Activated T-helper 2 cell treated with anti-CD3 and anti-CD28 coated beads, Interferon-gamma antibody, Interleukin-2, Interleukin-4, amounts not matched to agents 10 μg/mL and 5 μg/mL and 100 μg/mL, durations not matched to agents 14 hours and 24 hours and 36 hours (primary cell): ENCODE measurements around the gene CETN3. TPM values are rescaled to one million over a fixed set of nuclear protein-coding genes. Genes with fewer than 3 reads are reported as not detected.
"Not testable (repeated sequence)": the region's sequence is repeated elsewhere in the genome, so short reads cannot be mapped to it uniquely, and the experiment has no call there.

Experiments used
- DNase-seq: peaks from one replicate; pipeline ENCODE4 v3.0.0; 2021; ENCODE audit warnings: low spot score
- H3K27ac Mint-ChIP-seq: one replicate; pipeline ENCODE4 v1.8.0; 2021; ENCODE audit warnings: mixed read lengths
- H3K27me3 Mint-ChIP-seq: one replicate; pipeline ENCODE4 v1.8.0; 2021; ENCODE audit warnings: low read depth, mixed read lengths
- H3K36me3 Mint-ChIP-seq: one replicate; pipeline ENCODE4 v1.8.0; 2021; ENCODE audit warnings: low read depth, mixed read lengths
- H3K4me1 Mint-ChIP-seq: one replicate; pipeline ENCODE4 v1.8.0; 2021; ENCODE audit warnings: low read depth, mixed read lengths
- H3K4me3 Mint-ChIP-seq: one replicate; pipeline ENCODE4 v1.8.0; 2021; ENCODE audit warnings: low read depth, mild to moderate bottlenecking, moderate library complexity, mixed read lengths
- H3K9me3 Mint-ChIP-seq: one replicate; pipeline ENCODE4 v1.8.0; 2021; ENCODE audit warnings: mixed read lengths
- intact Hi-C: fragments of 100-400 bp; cut with micrococcal nuclease; formaldehyde crosslinking; loops from one replicate; pipeline ENCODE4 v1.15.1; 2023
- total RNA-seq: library from RNA; stranded (reverse); gene quantifications from 2 replicates; pipeline ENCODE4 v1.2.3, GENCODE V29; 2022

CETN3 gene
- total RNA-seq, 1 donor from 2014 or later: 49.2 TPM

DNA sequence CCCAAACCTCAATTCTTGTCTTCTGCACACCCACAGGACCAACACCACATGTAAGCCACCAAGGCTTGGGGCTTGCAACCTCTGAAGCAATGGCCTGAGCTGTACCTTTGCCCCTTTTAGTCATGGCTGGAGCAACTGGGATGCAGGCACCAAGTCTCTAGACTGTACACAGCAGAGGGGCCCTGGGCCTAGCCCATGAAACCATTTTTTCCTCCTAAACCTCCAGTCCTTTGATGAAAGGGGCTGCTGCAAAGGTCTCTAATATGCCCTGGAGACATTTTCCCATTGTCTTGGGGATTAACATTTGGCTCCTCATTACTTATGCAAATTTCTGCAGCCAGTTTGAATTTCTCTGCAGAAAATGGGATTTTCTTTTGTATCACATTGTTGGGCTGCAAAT is 38.3 kb downstream of the CETN3 start:
- intact Hi-C loops, H3K9me3 Mint-ChIP-seq, H3K4me3 Mint-ChIP-seq, H3K27ac Mint-ChIP-seq, DNase-seq, H3K4me1 Mint-ChIP-seq, H3K36me3 Mint-ChIP-seq: not testable (repeated sequence)
- H3K27me3 Mint-ChIP-seq: peaks cover 11% of the 10 kb centered on the region

DNA sequence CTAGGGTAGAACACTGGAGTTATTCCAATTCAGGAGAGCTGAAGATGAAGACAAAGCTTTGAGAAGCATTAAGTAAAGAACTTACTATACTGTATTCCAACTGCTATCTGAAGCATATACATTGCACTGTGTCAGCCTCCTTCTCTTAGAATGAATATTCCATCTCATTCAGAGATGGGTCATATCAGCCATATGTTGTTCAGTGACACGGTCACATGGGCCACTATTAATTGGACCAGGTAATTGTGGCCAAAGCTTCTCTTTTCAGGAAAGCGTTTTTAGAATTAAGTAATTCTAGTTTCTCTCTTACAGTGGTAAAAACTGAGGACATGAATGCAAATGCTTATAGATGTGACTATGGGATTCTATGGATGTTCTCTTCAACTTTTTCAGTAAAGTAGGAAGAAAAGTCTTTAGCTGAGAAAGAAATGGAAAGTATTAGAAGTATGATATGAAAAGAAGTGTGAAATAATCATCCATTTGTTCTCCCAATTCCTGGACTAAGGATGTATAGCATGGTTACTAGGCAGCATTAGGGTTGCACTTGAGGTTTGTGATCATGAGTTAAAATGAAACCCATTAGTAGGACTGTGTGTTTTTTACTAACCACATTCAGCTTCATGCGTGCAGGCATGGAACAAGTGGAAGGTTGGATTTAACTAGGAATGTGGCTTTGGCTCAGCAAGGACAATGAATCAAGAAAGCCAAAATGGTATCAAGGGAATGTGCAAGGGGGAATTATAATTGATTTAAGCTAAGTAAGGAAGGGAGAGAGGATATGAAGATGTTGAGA is 40.9 kb downstream of the CETN3 start:
- DNase-seq: no peak
- Mint-ChIP-seq H3K27ac (no peak overlapping the region), H3K36me3 (no peaks in the 10 kb centered on the region), H3K4me1 (no peaks in the 10 kb centered on the region), H3K9me3 (peaks cover 6% of the 10 kb centered on the region), H3K27me3 (peaks cover 9% of the 10 kb centered on the region), H3K4me3 (no peak overlapping the region)
- intact Hi-C loops: no loop called here

DNA sequence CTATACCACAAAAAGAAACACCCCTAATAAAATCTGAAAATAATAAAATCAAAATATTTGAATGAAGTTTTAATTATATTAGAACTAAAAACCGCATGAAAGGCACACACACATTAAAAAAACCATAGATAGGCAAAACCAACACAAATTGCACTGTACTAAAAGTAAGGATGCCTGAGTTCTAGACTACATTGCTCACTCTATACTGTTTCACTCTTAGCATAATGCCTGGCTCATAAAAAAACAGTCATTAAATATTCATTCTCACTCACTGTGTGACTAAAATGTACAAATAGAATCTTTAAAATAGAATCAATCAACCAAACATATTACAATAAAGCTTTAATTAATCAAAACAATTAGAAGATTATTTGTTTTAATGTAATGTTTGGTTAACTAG is 41.7 kb downstream of the CETN3 start:
- H3K27me3 Mint-ChIP-seq: peaks cover 9% of the 10 kb centered on the region
- no peak for DNase-seq
- H3K27ac Mint-ChIP-seq: no peak overlapping the region
- peaks cover 6% of the 10 kb centered on the region for H3K9me3 Mint-ChIP-seq
- H3K4me3 Mint-ChIP-seq: no peak overlapping the region
- H3K36me3 Mint-ChIP-seq: no peaks in the 10 kb centered on the region
- no peaks in the 10 kb centered on the region for H3K4me1 Mint-ChIP-seq
- intact Hi-C loops: no loop called here

DNA sequence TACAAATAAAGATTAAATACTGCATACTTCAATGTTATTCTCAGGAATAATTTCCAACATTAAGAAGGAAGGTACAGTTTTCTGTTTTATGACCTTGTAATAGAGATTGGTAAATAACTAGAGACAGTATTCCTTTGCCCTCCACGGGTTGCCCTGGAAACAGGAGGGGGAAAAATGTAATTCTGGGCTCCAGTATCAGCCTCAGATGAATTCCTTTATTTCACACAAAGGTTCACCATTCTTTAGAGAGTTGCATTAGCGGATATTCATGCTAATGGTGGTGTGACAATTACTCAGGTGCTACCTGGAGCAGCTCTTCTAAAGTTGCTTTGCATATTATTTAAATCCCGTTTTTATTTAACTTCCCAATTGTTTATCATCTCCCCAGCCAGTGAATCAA is 42.6 kb downstream of the CETN3 start:
- H3K27me3 Mint-ChIP-seq: peaks cover 8% of the 10 kb centered on the region
- H3K27ac Mint-ChIP-seq: no peak overlapping the region
- no peak for DNase-seq
- no peak overlapping the region for H3K4me3 Mint-ChIP-seq
- peaks cover 5% of the 10 kb centered on the region for H3K9me3 Mint-ChIP-seq
- H3K36me3 Mint-ChIP-seq: no peaks in the 10 kb centered on the region
- intact Hi-C loops: no loop called here
- H3K4me1 Mint-ChIP-seq: no peaks in the 10 kb centered on the region

DNA sequence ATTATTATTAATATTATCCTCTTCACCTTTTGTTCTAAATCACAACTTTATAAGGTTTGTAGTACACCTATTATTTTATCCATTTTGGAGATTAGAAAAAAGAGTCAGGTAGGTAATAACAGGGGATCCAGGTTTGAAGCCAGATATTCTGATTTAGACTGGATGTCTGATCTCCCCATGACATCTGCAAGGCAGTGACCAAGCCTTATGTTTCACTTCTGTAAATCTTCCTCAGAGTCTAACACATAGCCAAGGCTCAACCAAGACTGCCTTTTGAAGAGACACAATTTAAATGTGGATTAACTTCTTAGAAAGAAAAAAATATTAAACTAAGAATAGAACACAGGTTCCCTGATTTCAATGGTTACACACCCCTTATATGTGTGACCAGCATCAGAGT is 44.2 kb downstream of the CETN3 start:
- H3K9me3 Mint-ChIP-seq: no peaks in the 10 kb centered on the region

DNA sequence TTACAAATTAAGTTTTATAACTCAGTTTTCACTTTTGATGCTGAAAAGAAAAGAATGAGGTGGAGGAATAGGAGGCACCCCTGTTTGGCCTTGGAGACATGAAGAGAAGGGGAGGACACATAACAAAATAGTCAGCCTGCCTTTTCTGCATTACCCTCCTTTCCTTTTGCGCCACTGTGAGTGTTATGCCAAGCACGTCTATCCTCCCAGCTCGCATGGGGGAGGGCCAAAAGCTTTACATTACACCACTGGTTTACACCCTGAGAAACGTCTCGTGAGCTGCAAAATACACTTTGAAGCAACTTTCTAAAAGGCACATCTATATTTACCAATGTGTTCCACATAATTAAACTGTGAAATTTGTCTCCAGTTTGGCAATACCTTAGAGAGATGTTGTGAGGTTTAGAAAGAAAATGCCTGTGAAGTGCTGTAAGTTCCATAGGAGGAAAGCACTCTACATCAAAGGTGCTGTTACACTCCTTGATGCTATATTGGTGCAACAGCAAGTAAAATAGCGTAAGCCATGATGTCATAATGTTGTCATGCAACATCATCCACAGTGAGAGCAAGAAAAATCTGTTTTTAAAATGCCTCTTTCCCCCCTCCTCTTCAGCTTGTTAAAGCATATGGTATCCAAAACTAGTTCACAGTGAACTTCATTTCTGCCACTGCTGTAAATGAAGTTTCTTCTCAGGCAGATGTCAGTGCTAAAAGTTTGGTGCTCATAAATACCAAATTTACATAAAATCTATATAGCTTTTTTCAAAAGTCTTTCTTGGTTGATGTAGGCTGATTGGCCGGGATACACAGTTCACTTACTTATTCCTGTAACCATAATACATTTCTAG is 50.3 kb downstream of the CETN3 start:
- Mint-ChIP-seq H3K27me3 (no peaks in the 10 kb centered on the region), H3K4me1 (no peaks in the 10 kb centered on the region), H3K36me3 (no peaks in the 10 kb centered on the region), H3K9me3 (no peaks in the 10 kb centered on the region), H3K4me3 (no peak overlapping the region), H3K27ac (no peak overlapping the region)
- intact Hi-C loops: no loop called here
- no peak for DNase-seq

More for the DNA sequence above, 44.2 kb downstream of the CETN3 start:
- Mint-ChIP-seq H3K27ac (no peak overlapping the region), H3K36me3 (no peaks in the 10 kb centered on the region), H3K4me1 (no peaks in the 10 kb centered on the region), H3K27me3 (peaks cover 4% of the 10 kb centered on the region), H3K4me3 (no peak overlapping the region)
- DNase-seq: no peak
- intact Hi-C loops: no loop called here

DNA sequence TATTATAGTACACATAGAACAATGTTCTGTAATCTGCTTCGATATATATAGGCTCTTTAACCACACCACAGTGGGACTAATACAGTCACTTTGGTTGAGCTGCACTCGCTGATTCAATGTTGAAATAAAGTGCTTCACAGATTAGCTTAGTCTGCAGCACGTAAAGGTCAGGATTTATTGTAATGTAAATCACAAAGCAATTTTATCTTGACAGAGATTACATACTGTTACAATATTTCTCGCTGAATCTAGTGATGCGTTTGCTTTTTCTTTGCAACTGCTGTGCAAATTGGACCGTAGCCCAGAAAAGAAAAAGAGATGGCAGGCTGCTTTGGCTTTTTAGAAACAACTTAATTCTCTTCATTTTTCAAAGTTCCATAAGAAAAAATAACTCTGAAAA is 52.9 kb downstream of the CETN3 start:
- Mint-ChIP-seq H3K36me3 (no peaks in the 10 kb centered on the region), H3K27me3 (peaks cover 2% of the 10 kb centered on the region), H3K9me3 (no peaks in the 10 kb centered on the region), H3K27ac (no peak overlapping the region), H3K4me1 (no peaks in the 10 kb centered on the region), H3K4me3 (no peak overlapping the region)
- DNase-seq: no peak
- intact Hi-C loops: no loop called here

DNA sequence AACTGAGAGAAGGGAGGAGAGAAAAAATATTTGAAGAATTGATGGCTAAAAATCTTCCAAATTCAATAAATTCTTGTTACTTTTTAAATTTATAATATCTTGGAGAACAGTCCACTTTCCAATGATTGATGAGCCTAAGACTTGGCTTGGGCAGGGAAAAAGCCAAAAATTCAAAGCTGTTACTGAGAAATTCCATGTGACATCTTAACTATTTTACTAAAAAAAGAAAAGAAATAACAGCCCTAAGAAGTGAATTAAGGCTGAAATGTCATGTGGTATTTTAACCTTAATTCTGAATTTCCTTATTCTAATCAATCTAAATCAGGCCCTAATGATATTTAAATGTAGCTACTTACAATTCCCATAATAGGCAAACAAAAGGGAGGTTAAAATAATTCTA is 53.4 kb downstream of the CETN3 start:
- Mint-ChIP-seq H3K9me3 (no peaks in the 10 kb centered on the region), H3K36me3 (no peaks in the 10 kb centered on the region), H3K4me3 (no peak overlapping the region), H3K27me3 (peaks cover 2% of the 10 kb centered on the region), H3K4me1 (no peaks in the 10 kb centered on the region), H3K27ac (no peak overlapping the region)
- no peak for DNase-seq
- intact Hi-C loops: no loop called here

DNA sequence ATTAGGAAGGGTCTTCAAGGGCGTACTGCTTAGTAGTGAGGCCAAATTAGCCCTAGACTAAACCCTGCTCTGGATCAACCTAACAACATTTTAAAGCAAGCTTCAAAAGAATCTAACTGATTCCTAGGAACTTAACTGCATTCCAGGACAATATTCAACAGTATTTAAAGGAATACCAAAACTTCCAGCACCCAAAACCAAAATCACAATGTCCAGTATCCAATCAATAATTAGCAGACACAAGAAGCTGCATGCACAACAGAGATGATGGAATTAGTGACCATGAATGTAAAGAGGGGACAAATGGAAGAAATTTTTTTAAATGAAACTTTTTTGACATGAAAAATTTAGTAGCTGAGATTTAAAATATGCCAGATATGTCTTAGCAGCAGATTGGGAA is 53.9 kb downstream of the CETN3 start:
- no peaks in the 10 kb centered on the region for H3K36me3 Mint-ChIP-seq
- H3K4me3 Mint-ChIP-seq: no peak overlapping the region
- H3K27me3 Mint-ChIP-seq: peaks cover 2% of the 10 kb centered on the region
- H3K9me3 Mint-ChIP-seq: no peaks in the 10 kb centered on the region
- H3K4me1 Mint-ChIP-seq: no peaks in the 10 kb centered on the region
- intact Hi-C loops: no loop called here
- no peak for DNase-seq
- no peak overlapping the region for H3K27ac Mint-ChIP-seq

DNA sequence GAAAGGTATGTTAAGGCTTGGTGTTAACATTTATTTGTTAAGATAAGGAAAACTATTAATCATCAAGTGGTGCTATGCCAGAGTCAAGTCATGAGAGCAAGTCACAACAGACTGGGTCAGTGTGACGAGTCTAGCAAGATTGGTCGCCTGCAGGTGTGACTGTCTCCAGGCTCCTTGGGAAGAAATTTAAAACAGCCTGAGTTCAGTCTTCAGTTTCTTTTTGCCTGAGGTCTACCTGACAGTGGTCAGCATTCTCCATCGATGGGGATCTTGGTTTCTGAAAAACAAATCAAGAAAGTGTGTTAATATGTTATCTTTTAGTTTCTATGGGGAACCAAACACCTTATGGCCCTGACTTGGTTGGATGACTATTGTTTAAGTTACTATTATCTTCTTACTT is 56.3 kb downstream of the CETN3 start:
- H3K36me3 Mint-ChIP-seq: no peaks in the 10 kb centered on the region

DNA sequence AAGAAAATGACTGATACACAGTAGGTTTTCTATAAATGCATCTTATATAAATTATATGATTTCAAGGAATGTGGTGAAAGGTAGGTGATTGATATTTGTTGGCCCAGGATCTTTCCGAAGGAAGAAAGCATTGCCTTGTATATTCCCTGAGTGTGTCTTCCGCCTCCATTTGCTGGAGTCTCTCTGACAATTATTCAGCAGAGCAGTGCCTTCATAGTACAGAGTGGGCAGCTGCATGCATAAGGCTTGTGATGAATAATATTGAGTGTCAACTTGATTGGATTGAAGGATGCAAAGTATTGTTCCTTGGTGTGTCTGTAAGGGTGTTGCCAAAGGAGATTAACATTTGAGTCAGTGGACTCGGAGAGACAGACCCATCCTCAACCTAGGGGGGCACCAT is 58.5 kb downstream of the CETN3 start:
- no peak overlapping the region for H3K27ac Mint-ChIP-seq
- no peaks in the 10 kb centered on the region for H3K36me3 Mint-ChIP-seq
- no peaks in the 10 kb centered on the region for H3K9me3 Mint-ChIP-seq
- peaks cover 2% of the 10 kb centered on the region for H3K27me3 Mint-ChIP-seq
- DNase-seq: no peak
- H3K4me3 Mint-ChIP-seq: no peak overlapping the region
- intact Hi-C loops: no loop called here
- H3K4me1 Mint-ChIP-seq: no peaks in the 10 kb centered on the region

More for the DNA sequence above, 56.3 kb downstream of the CETN3 start:
- H3K9me3 Mint-ChIP-seq: no peaks in the 10 kb centered on the region
- H3K27me3 Mint-ChIP-seq: peaks cover 2% of the 10 kb centered on the region
- intact Hi-C loops: no loop called here
- no peak for DNase-seq
- no peak overlapping the region for H3K4me3 Mint-ChIP-seq
- no peaks in the 10 kb centered on the region for H3K4me1 Mint-ChIP-seq
- H3K27ac Mint-ChIP-seq: no peak overlapping the region

DNA sequence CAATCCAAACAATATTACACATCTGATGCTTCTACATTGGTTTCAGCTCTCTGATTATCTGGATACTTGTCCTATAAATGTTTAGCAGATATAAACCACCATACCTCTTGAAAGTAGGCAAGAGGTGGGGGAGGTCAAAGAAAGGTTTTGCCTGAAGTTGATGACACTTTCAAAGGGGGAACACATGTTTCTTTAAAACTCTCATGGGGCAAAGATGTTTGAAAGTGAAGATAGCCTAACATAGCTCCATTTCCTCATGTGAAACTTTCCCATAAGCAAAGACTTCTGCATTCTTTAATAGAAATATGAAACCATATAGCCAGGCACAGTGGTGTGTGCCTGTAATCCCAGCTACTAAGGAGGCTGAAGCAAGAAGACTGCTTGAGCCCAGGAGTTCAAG is 62.1 kb downstream of the CETN3 start:
- Mint-ChIP-seq H3K9me3 (no peaks in the 10 kb centered on the region), H3K27ac (no peak overlapping the region), H3K4me1 (no peaks in the 10 kb centered on the region), H3K36me3 (no peaks in the 10 kb centered on the region), H3K4me3 (no peak overlapping the region), H3K27me3 (no peaks in the 10 kb centered on the region)
- DNase-seq: no peak
- intact Hi-C loops: no loop called here

DNA sequence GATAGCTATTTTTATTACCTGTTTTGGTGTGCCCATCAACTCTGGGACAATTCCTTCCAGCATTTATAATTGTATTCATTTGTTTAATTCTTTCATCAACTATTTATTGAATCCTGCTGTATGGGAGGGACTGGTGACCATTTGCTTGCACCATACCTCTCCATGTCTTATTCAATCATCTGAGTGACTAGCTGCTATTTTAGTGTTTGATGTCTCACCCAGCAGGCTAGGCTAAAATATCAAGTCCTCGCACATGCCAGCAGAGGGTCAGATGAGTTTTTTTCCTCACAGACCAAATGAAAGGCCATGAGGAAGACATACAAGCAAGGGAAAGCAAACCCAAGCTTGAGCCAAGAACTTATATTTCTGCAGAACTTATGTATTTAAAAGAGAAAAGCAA is 63.9 kb downstream of the CETN3 start:
- no peaks in the 10 kb centered on the region for H3K9me3 Mint-ChIP-seq
- intact Hi-C loops: no loop called here
- H3K27ac Mint-ChIP-seq: no peak overlapping the region
- H3K4me3 Mint-ChIP-seq: no peak overlapping the region
- H3K36me3 Mint-ChIP-seq: no peaks in the 10 kb centered on the region
- H3K4me1 Mint-ChIP-seq: no peaks in the 10 kb centered on the region
- no peak for DNase-seq
- no peaks in the 10 kb centered on the region for H3K27me3 Mint-ChIP-seq
